Right lung (tissue), 10 donors: ENCODE results near the gene BSCL2. TPM values are rescaled to one million over a fixed set of nuclear protein-coding genes. Genes with fewer than 3 reads are reported as not detected.
"Not testable (repeated sequence)": the region's sequence is repeated elsewhere in the genome, so short reads cannot be mapped to it uniquely, and the experiment has no call there.

Source experiments
- DNase-seq, 2 donors: peaks; one replicate each; pipeline ENCODE4 v3.0.0-alpha.2; 2013
- long read RNA-seq, 8 donors: transcript quantifications; one replicate each; lab custom pipeline, GENCODE V29; 2026
- polyA plus RNA-seq, 5 donors: library from polyadenylated mRNA; unstranded; fragments of 120-200 nt; gene quantifications; one replicate each; pipeline versions ENCODE4 v1.2.1 to v1.2.3, GENCODE V29; 2013; ENCODE audit warnings: inconsistent platforms in 1 of 5, low replicate concordance in 1 of 5; ENCODE audit not compliant: insufficient read length in 5 of 5, insufficient read depth in 1 of 5

The BSCL2 gene
- 10 to 100 TPM; 38.0 to 50.3 (median 45.9) TPM for polyA plus RNA-seq
- long read RNA-seq, donor 1, transcript BSCL2-213 (3 exons, 881 nt) = minor isoform, 5 of 30 reads
- long read RNA-seq, donor 1, transcript BSCL2-207 (11 exons, 1,516 nt) = major isoform, 12 of 30 reads
- long read RNA-seq, donor 1, transcript BSCL2-210 (11 exons, 1,440 nt) = minor isoform, 5 of 30 reads
- long read RNA-seq, donor 1, partial matches to known transcripts = 0 of 30 reads
- long read RNA-seq, donor 1, other reads (novel, unspliced or antisense) = 6 of 30 reads
- long read RNA-seq, donor 2, transcript BSCL2-207 (11 exons, 1,516 nt) = major isoform, 7 of 11 reads
- long read RNA-seq, donor 2, partial matches to known transcripts = 0 of 11 reads
- long read RNA-seq, donor 2, other reads (novel, unspliced or antisense) = 0 of 11 reads
- long read RNA-seq, donor 3, transcript BSCL2-207 (11 exons, 1,516 nt) = major isoform, 12 of 15 reads
- long read RNA-seq, donor 3, partial matches to known transcripts = 0 of 15 reads
- long read RNA-seq, donor 3, other reads (novel, unspliced or antisense) = 0 of 15 reads
- long read RNA-seq, donor 4, transcript BSCL2-207 (11 exons, 1,516 nt) = major isoform, 5 of 7 reads
- long read RNA-seq, donor 4, partial matches to known transcripts = 0 of 7 reads
- long read RNA-seq, donor 4, other reads (novel, unspliced or antisense) = 0 of 7 reads
- long read RNA-seq, donor 5, transcript BSCL2-207 (11 exons, 1,516 nt) = major isoform, 15 of 21 reads
- long read RNA-seq, donor 5, partial matches to known transcripts = 0 of 21 reads
- long read RNA-seq, donor 5, other reads (novel, unspliced or antisense) = 0 of 21 reads
- long read RNA-seq, donor 6, transcript BSCL2-207 (11 exons, 1,516 nt) = major isoform, 11 of 21 reads
- long read RNA-seq, donor 6, partial matches to known transcripts = 0 of 21 reads
- long read RNA-seq, donor 6, other reads (novel, unspliced or antisense) = 6 of 21 reads
- long read RNA-seq, donor 7, transcript BSCL2-207 (11 exons, 1,516 nt) = major isoform, 8 of 15 reads
- long read RNA-seq, donor 7, partial matches to known transcripts = 0 of 15 reads
- long read RNA-seq, donor 7, other reads (novel, unspliced or antisense) = 0 of 15 reads
- long read RNA-seq, donor 8, partial matches to known transcripts = 0 of 4 reads
- long read RNA-seq, donor 8, other reads (novel, unspliced or antisense) = 0 of 4 reads

- no peak for DNase-seq
Observed at GRCh38 chr11:62707277-62707861, at the start of gene BSCL2, which contains the start of gene GNG3. BSCL2 (minus strand) TSS chr11:62707424; CDS start chr11:62707195, 229 bp downstream. GNG3 (plus strand) TSS chr11:62707676; CDS start chr11:62708296, 620 bp downstream.

DNA sequence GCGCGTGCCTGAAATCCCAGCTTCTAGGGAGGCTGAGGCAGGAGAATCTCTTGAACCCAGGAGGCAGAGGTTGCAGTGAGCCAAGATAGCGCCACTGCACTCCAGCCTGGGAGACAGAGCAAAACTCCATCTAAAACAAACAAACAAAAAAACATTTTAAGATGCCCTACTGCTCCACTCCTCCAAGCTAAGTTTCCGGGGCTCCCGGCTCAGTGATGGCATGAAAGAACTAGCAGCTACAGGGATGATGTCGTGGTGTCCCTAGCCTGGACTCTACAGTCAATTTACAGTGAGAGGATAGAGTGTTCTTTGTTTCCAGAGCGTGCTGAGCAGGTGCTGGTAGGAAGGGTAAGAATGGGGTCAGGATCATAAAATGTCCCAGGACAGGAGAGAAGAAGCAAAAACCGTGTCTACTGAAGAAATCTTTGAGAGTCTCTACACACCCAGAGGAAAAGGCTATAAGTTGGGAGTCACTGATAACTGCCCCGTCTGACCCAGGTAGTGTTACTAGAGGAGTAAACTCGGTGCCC lies 47.9 kb upstream of the BSCL2 start:
- no peak for DNase-seq

- peak; percentile 95 to 98 for DNase-seq
Observed at GRCh38 chr11:62753736-62754603, 46.7 kb upstream of the BSCL2 start, which contains the start of gene ZBTB3. ZBTB3 (minus strand) TSS chr11:62754160; CDS start chr11:62753664, 496 bp downstream.

DNA sequence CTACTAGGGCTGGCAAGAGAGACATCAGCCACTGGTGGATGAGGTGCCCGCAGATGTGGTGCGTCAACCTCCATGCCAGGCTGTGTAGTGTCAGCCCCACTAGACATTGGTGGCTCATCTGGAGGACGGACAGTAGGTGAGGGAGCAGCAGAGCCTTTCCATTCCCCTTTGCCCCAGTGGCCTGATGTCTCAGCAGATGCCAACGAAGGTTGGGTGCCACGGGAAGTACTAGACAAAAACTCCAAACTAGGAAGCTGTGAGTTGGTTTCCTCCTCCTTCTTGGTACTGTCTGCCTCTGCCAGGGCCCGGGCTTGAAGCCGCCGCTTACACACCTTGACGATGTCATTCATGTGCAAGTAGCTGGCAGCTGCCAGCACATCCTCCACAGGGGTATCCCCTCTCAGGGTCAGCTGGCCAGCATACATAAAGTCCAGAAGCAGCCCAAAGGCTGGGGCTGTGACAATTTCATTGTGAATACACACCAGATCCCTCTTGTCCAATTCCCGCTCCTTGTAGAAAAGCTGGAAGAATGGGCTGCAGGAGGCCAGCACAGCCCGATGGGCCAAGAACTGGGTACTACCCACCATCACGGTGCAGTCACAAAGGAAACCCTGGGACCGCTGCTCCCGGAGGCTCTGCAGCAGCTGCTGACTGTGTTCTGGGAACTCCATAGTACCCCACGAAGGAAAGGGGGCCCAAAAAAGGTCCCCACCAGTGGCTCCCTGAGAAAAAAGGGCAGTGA lies 45.9 kb upstream of the BSCL2 start:
- no peak for DNase-seq

DNA sequence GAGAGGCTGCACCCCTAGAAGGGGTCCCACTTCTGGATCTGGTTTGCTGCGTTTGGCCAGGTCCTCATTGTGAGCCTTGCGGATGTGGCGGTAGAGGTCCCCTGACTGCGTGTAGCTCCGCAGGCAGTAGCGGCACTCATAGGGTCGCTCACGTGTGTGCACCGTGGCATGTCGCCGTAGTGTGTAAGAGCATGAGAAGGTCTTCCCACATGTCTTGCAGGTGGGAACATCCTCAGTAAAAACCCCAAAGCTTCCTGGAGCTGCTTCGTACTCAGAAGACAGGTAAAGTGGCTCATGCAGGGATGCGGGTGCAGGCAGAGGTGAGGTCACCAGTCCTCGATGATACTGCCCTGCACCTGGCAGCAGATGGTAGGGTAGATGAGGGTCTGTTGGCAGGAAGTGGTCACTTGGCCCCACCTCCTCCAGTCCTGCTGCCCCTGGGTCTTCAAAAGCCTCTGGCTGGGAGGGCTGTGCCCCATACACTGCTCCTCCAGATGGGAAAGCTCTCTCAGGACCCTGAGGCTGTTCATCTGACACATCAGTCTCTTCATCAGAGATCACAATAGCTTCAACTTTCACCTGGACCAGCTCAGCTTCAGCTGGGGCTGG lies 45.1 kb upstream of the BSCL2 start:
- no peak for DNase-seq

- not testable (repeated sequence) for DNase-seq
Observed at GRCh38 chr11:62749931-62750330, 42.7 kb upstream of the BSCL2 start.

- DNase-seq = no peak
Observed at GRCh38 chr11:62747475-62748160, 40.4 kb upstream of the BSCL2 start.

DNA sequence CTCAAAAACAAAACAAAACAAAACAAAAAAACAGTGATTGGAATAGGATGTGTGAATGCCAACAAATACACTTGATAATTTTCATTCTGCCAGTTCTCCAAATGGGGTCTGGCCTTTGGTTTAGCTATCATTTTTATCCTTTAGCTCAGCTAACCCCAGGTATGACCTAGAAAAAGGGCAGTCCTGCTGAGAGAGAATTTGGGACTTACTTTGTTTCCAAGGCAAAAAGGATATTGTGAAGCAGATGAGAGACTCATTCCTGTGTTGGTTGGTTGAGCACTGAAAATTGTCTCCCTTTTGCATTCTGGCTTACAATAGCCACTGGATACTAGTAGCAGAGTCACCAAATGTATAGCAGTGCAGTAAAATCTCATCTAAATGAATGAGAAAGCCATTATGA lies 30.0 kb upstream of the BSCL2 start:
- no peak for DNase-seq

DNA sequence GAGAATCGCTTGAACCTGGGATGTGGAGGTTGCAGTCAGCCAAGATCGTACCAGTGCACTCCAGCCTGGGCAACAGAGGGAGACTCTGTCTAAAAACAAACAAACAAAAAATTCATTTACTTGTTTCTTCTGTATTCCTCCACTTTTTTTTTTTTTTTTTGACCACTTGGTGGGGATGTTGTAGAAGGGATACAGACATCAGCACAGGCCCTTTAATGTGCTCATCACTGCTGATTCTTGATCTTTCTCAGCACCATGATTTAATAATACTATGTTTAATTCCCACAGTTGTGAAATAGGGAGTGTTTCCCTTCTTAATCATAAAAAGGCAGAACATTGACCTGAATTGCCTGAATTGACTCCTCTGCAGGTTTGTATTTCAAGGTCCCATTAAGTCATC lies 25.6 kb upstream of the BSCL2 start:
- DNase-seq = no peak

DNA sequence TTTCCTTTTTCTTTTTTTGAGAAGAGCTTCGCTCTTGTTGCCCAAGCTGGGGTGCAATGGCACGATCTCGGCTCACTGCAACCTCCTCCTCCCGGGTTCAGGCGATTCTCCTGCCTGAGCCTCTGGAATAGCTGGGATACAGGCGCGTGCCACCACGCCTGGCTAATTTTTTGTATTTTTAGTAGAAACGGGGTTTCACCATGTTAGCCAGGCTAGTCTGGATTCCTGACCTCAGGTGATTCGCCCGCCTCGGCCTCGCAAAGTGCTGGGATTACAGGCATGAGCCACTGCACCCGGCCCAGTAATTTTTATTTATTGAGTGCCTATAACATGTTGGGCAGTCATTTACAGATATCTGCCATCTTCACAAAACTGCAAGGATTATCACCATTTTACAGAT lies 22.9 kb upstream of the BSCL2 start:
- DNase-seq = not testable (repeated sequence)

DNA sequence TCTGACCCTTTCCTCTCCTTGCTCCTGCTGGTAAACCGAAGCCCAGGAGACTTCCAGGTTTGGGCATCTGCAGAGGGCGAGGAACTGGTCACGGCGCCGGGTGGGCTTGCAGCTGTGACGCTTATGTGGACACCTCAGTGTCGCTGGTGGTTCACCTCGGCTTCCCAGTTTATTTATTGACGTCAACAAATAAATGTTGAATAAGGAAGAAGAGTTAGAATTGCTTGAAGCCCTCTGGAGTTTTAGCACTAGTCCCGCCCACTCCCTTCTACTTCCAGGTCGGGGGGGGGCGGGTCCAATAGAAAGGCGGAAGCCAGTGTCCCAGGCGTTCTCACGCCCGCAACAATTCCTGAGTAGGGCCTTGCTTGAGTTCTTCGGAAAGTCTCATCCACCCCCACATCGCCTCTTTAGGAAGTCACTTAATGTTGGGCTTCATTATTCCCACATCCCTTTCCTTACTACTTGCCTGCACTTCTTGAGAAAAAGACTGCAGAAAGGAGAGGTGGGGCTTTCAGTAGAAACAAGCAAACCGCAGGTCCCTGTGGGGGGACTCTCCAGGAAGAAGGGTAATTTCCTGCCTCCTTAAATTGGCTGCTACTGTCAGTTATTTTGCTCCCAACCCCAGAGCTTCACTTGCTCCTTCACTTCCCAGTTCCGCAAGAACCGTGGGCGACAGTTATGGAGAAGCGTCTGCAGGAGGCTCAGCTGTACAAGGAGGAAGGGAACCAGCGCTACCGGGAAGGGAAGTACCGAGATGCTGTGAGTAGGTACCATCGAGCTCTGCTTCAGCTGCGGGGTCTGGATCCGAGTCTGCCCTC lies 21.2 kb upstream of the BSCL2 start, which contains the start of gene TTC9C:
Gene TTC9C, plus strand, starts transcription at position 316 of the 818 bp plus-strand sequence. Its CDS starts 363 bp downstream, at position 679.
- DNase-seq = peak; percentile 83 to 84

DNA sequence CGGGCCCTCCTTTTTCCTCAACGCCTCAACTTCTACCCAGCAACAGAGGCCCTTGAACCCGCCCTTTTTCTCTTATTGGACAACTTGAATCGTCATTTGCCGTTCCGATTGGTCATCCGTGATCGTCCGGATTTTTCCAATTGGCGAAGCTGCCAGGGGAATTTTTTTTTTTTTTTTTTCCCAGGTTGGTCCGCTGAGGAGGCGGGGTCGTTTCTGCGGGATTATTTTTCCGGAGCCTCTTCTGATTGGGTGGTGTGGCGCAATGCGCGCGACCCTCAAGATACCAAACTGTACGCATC lies 20.6 kb upstream of the BSCL2 start:
- peak; percentile 97 to 98 for DNase-seq

GRCh38 chr11:62727165-62727871 lies 20.1 kb upstream of the BSCL2 start, which contains the start of gene HNRNPUL2:
HNRNPUL2 (minus strand) TSS chr11:62727457; CDS start chr11:62727156, 301 bp downstream.
- peak; percentile 99 for DNase-seq

- no peak for DNase-seq
Observed at GRCh38 chr11:62726915-62727164, 19.6 kb upstream of the BSCL2 start.

- DNase-seq = no peak
Observed at GRCh38 chr11:62726156-62726914, 19.1 kb upstream of the BSCL2 start.

DNA sequence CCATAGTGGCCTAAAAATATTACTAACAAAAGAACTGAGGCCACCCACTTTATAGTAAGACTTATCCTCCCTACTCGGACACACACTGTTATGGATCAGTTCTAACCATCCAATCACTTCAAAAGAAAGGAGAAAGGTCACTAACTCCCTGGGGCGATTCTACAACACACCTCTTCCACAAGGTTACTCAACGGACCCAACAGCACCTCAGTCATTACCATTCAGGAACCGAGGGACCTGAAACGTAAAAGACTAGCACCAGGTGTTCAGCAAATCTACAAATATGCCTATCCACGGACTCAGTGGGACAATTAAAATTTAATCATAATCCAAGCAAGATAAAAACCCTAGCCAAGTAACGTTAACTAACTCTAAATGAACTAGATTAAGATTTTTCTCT lies 18.4 kb upstream of the BSCL2 start:
- no peak for DNase-seq
